Ishikawa (cell line): ENCODE measurements around the gene OR51B4.

ENCODE experiments used
- CEBPB ChIP-seq: IDR thresholded peaks from 2 replicates; pipeline ENCODE4 v1.6.1; 2012
- CREB1 ChIP-seq: IDR thresholded peaks from 2 replicates; pipeline ENCODE4 v1.6.1; 2012; ENCODE audit warnings: low read depth
- EGR1 ChIP-seq: IDR thresholded peaks from 2 replicates; pipeline ENCODE4 v1.6.1; 2012
- EP300 ChIP-seq: IDR thresholded peaks from 2 replicates; pipeline ENCODE4 v1.6.1; 2012; ENCODE audit warnings: borderline replicate concordance
- FOXM1 ChIP-seq: IDR thresholded peaks from 2 replicates; pipeline ENCODE4 v1.6.1; 2012; ENCODE audit warnings: low read depth, borderline replicate concordance
- MAX ChIP-seq: IDR thresholded peaks from 2 replicates; pipeline ENCODE4 v1.6.1; 2012
- NFIC ChIP-seq: IDR thresholded peaks from 2 replicates; pipeline ENCODE4 v1.6.1; 2012
- RAD21 ChIP-seq: IDR thresholded peaks from 2 replicates; pipeline ENCODE4 v1.6.1; 2012; ENCODE audit warnings: low read depth
- REST ChIP-seq: IDR thresholded peaks from 2 replicates; pipeline ENCODE4 v1.6.1; 2012; ENCODE audit warnings: low read depth, mild to moderate bottlenecking
- TAF1 ChIP-seq: IDR thresholded peaks from 2 replicates; pipeline ENCODE4 v1.6.1; 2012; ENCODE audit warnings: low read depth, mild to moderate bottlenecking
- TCF12 ChIP-seq: IDR thresholded peaks from 2 replicates; pipeline ENCODE4 v1.6.1; 2012; ENCODE audit warnings: low read depth
- TEAD4 ChIP-seq: IDR thresholded peaks from 2 replicates; pipeline ENCODE4 v1.6.1; 2012
- USF1 ChIP-seq: IDR thresholded peaks from 2 replicates; pipeline ENCODE4 v1.6.1; 2012
- YY1 ChIP-seq: IDR thresholded peaks from 2 replicates; pipeline ENCODE4 v1.6.1; 2012; ENCODE audit warnings: low read depth
- ZBTB7A ChIP-seq: IDR thresholded peaks from 2 replicates; pipeline ENCODE4 v1.6.1; 2012; ENCODE audit warnings: low read depth

OR51B4 gene

GRCh38 chr11:5301846-5302245 lies at the start of gene OR51B4:
Gene OR51B4, minus strand, starts transcription at chr11:5301946. Its CDS starts 0 bp downstream, at chr11:5301946.
- TF ChIP-seq EP300, result no peak
- TF ChIP-seq NFIC, result no peak

- no peak for TF ChIP-seq NFIC
- no peak for TF ChIP-seq RAD21
- no peak for TF ChIP-seq USF1
- TF ChIP-seq TCF12, result no peak
Measured at GRCh38 chr11:5351208-5351607, 49.5 kb upstream of the OR51B4 start, which contains the start of gene OR51B6. Gene OR51B6, plus strand, starts transcription at chr11:5351508. Its CDS starts 0 bp downstream, at chr11:5351508.

- TF ChIP-seq EGR1 (no peak), NFIC (no peak), CEBPB (no peak), CREB1 (no peak), TCF12 (no peak), ZBTB7A (no peak), TAF1 (no peak), USF1 (no peak), RAD21 (no peak), EP300 (no peak), FOXM1 (no peak), YY1 (no peak), TEAD4 (no peak)
Measured at GRCh38 chr11:5349550-5349949, 47.8 kb upstream of the OR51B4 start.

GRCh38 chr11:5348551-5349194 lies 46.9 kb upstream of the OR51B4 start:
- TF ChIP-seq USF1, result no peak
- no peak for TF ChIP-seq NFIC
- no peak for TF ChIP-seq CEBPB
- TF ChIP-seq EP300, result no peak
- TF ChIP-seq CREB1, result no peak
- no peak for TF ChIP-seq TEAD4
- TF ChIP-seq ZBTB7A, result no peak
- no peak for TF ChIP-seq TAF1
- TF ChIP-seq EGR1, result no peak
- TF ChIP-seq FOXM1, result no peak
- no peak for TF ChIP-seq MAX
- TF ChIP-seq YY1, result no peak
- no peak for TF ChIP-seq RAD21

GRCh38 chr11:5345831-5346230 lies 44.1 kb upstream of the OR51B4 start:
- TF ChIP-seq EGR1 (no peak), REST (no peak), RAD21 (no peak), TEAD4 (no peak)

- no peak for TF ChIP-seq CEBPB
- no peak for TF ChIP-seq YY1
- no peak for TF ChIP-seq TEAD4
- no peak for TF ChIP-seq EGR1
- no peak for TF ChIP-seq TCF12
- TF ChIP-seq RAD21, result no peak
- no peak for TF ChIP-seq FOXM1
- no peak for TF ChIP-seq EP300
- TF ChIP-seq CREB1, result no peak
- no peak for TF ChIP-seq REST
Measured at GRCh38 chr11:5343474-5344335, 42.0 kb upstream of the OR51B4 start, which contains the start of gene OR51B5. Gene OR51B5, minus strand, starts transcription at chr11:5343524. Its CDS starts 0 bp downstream, at chr11:5343524.
